Fibroblast of peridontal ligament (primary cell): ENCODE measurements around the gene BRD3.

Source experiments
- DNase-seq: peaks from one replicate; pipeline ENCODE4 v3.0.0-alpha.2; 2010; ENCODE audit errors: extremely low read depth

The BRD3 gene

DNA sequence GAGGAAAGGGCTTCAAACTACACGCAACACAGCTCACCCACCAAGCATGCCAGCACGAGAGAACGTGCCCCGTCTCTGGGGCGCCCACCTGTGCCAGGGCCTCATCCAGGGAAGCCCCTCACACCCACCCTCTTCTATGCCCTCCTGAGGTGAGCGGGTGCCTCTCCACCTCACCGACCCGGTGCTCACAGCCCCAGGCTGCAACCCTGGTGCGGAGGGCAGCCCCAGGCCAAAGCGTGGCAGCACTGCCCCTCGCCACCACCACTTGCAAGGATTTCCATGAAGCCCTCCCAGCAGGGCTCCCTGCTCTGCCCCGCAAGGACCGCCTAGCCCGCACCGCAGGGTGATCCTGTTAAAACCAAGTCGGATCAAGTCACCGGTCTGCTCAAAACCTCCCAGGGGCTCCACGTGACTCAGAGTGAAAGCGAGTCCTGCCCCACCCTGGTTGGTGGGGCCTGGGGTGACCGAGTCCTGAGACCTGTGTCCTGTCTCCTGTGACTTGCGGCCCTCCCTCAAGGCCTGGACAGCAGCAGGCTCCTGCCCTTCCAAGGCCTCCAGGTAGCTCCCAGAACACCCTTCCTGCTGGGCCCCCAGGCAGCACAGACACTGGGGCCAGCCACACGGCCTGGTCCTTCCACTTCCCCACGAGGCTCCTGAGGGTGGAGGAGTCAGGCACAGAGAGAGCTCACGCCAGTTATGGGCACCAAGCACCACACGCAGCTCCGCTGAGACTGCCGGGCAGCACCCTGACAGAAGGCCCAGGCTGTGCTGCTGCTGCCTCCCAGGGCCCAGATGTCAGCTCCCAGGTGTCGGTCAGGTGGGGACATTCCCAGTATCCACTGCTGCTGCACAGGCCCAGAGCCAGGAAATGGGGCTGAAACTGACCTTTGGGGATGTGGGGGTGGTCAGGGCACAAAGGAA lies 12.7 kb downstream of the BRD3 start:
- no peak for DNase-seq

- DNase-seq = no peak
Measured at GRCh38 chr9:134053941-134054761, 13.7 kb downstream of the BRD3 start.

- no peak for DNase-seq
Measured at GRCh38 chr9:134053401-134053871, 14.4 kb downstream of the BRD3 start.

- no peak for DNase-seq
Measured at GRCh38 chr9:134052941-134053340, 14.9 kb downstream of the BRD3 start.

GRCh38 chr9:134052491-134052890 lies 15.3 kb downstream of the BRD3 start:
- no peak for DNase-seq

DNA sequence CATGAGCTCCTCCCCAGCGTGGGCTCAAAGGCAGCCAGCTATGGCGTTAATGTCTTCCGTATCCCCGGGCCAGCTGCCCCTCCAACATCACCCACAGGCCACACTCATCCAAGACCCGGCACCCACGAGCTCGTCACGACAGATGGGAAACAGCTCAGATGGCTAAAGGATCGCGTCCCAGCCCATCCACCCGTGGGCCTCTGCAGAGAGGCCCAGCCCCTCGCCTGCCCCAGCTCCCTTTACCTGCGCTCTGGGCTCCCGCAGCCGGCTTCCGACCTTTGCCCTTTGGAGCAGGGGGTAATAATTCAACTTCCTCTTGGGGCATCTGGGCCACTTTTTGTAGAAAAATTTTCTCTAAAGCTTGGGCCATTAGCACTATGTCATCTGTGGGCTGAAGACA lies 16.5 kb downstream of the BRD3 start:
- DNase-seq = no peak

GRCh38 chr9:134050726-134051125 lies 17.1 kb downstream of the BRD3 start:
- no peak for DNase-seq

DNA sequence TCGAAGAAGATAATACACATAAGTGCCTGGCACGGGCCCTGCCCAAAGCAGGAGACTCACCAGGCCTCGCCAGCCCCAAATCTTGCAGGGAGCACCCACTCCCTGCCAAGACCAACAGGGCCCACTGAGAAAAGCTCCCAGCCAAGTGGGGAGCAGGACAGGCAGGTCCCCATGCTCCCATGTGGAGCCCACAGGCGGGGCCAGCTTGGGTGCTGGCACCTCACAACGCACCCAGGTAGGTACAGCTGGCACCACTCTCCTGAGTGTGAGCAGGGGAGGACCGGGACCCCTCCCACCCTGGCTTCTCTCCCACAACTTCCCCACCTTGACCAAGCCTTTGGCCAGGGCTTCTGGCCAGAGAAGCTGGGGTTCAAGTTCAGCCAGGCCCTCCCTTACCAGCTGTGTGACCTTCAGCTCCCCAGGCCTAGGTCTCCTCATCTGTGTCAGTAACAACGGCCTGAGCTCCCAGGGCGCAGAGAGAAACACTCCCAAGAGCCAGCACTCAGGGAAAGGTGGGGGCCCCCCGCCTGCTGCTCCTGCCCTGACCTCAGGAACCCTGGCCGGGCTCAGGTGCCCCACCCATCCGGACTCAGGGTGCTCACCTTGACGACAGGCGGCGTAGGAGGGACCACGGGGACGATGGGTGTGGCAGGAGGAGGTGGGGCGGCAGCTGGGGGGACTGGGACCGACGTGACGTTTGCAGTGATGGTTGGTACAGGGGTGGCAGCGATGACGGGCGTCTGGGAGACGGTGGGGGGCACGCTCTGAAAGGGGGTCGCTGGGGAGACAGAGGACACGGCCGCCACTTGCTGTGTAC lies 17.8 kb downstream of the BRD3 start:
- DNase-seq = no peak

GRCh38 chr9:134049236-134049635 lies 18.6 kb downstream of the BRD3 start:
- DNase-seq = no peak

GRCh38 chr9:134048582-134048968 lies 19.3 kb downstream of the BRD3 start:
- DNase-seq = no peak

DNA sequence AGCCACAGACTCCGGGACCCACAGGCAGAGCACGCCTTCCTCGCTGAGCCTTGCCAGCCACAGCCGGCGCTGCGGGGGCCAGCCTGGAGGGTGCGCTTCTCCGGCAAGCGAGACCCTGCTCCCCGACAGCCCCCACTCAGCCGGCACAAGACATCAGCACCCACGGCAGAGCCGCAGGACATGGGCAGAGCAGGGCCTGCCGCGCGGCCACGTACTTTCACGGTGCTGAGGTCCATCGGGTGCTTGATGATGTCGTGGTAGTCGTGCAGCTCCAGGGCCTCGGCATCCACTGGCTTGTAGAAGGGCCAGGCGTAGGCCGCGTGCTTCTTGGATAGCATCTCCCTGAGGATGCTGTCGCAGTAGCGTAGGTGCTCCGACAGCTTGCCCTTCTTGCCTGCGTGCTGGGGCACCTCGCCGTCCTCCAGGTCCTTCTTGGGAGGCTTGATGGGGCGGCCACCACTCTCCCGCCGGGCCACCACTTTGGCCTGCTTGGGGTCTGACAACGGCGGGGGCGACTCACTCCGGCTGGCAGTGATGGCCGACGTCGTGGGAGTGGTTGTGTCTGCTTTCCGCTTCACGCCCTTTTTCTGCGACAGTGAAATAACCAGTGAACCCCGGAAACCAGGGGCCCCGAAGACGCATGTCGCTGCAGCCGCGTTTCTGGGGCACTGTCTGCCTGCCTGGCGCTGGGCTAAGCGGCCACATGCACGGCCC lies 19.8 kb downstream of the BRD3 start:
- DNase-seq = no peak

DNA sequence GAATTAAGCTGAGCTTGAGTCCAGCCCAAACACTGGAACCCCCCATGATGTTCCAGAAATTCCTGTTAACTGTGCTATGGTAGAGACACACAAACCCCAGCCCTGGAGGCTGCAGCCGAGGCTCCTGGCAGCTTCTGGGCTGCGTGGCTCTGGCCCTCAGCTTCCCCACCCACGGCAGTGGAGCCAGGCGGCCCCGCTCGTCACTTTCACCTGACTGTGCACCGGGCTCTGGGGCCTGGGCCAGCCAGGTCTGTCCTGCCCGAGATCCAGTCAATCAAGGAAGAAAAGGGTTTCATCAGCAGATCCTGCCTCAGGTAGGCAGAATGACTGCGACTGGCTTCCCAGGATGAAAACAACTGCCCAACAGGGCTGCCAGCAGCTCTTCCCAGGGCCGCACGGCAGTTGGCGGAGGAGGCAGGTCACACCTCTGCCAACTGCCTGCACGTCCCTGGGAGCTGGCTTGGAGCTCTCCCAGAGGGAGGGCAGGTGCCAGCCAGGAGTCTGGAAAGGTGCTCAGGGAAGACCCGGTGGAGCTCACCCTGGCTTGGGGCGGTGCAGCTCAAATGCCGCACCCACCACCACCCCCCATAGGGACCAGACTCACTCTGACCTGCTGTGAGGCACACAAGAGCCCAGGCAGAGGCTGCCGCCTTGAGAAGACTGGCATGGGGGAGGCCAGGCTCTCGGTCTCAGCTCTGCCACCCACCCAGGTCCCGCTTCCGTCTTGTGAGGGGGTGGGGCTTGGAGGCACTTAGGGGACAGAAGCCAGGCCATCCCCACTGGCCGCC lies 20.7 kb downstream of the BRD3 start:
- no peak for DNase-seq

DNA sequence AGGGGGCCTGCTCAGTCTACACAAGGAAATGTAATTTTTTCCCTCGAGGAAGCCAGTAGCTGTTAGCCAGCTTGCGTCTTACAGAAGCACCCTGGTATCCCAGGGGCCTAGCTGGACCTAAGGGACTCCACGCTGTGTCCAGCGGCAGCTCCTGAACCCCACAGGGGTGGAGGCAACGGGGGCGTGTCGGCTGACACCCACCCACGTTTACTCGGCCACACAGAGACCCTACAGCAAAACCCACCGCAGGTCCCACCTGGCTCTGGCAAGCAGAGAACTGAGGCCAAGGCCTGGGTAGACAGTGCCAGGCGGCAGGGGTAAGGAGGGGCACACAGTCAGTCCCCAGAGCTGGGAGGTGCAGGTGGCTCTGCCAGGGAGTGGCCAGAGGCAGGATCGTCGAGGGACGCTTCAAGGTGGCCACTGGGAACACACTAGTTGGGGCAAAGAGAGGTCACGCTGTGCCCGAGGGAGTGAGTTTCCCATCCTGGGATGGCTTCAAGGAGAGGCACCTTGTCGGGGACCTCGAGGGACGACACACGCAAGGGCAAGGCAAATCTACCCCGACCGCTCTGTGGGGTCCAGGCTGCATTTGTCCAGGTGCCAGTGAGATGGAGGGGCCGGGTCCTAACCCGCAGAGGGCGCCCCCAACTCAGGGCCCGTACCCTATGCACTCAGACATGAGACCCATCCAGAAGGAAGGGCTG lies 21.8 kb downstream of the BRD3 start:
- DNase-seq = no peak

GRCh38 chr9:134044944-134045343 lies 22.9 kb downstream of the BRD3 start:
- DNase-seq = no peak

DNA sequence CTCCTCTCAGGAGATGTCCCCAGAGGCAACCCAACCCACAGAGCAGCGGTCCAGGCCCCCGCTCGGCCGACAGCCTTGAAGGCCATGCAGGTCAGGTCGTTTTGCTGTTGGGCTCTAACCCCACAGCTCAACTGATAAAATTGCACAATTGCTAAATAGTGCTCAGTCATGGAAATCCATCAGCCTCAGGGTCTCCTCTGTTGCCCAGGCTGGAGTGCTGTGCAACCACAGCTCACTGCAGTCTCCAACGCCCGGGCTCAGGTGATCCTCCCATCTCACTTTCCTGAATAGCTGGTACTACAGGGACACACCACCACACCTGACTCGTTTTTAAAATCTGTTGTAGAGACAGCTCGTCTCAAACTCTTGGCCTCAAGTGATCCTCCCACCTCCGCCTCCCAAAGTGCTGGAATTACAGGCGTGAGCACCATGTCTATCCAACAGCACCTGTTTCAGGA lies 24.3 kb downstream of the BRD3 start:
- DNase-seq = no peak

GRCh38 chr9:134041649-134041962 lies 26.2 kb downstream of the BRD3 start:
- no peak for DNase-seq

DNA sequence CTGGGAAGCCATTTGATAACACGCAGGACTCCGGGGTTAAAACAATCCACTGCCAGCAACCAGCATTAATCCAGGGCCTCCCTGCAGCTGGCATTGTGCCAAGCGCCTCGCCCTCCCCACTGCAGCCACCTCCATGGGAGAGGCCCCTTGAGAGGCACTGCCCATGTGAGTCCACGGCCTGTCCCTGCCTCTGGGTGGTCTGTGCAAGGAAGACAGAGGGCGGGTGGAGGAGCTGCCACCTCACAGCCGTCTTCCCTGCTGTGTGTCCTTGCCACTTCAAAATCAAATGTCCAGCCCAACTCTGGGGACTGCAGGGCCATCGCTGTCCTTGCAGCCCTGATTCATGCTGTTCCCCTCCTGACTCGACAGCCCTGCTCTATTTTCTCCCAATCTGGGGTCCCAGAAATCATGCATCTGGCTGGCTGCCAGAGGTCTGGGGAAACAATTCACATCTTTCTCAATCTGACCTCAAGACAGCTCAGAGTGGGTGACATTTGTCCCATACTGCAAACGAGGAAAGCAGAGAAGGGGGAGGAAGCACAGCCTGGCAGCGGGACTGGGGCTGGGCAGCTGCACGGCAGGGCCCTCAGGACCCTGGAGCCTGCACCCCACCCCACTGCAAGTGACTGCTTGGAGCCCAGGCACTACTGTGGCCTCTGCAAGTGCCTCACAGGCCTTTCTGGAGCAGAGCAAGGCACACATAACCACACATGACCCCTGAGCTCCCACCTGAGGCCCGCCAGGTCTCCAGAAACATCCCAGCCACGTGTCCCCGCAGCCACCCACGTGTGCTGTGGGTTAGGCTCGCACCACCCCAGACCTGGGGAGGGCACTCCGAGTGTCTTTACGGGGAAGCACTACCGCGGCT lies 26.8 kb downstream of the BRD3 start:
- DNase-seq = no peak

DNA sequence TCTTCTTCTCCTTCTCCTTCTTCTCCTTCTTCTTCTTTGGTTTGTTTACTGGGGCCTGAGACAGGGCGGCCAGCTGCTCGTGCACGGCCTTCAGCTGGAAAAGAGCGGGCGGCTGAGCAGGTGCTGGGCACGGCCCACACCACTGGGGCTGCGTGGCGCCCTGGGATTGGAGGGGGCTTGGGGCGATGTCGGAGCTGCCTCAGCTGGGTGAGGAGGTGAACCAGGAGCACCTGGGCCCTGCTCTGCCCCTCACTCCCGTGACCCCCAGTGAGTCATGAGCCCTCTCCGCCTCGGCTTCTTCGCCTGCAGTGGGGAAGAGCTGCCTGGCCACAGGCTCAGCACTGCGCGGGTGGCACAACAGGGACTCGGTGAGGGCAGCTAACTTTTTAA lies 27.7 kb downstream of the BRD3 start:
- DNase-seq = no peak
